SK-N-SH (cell line): ENCODE results near the gene TUBB4A. TPM values are rescaled to one million over a fixed set of nuclear protein-coding genes. Genes with fewer than 3 reads are reported as not detected.

Source experiments
- CTCF ChIA-PET: fragments of 300-600, 350-600 bp; formaldehyde crosslinking; extraction: SDS; loops from one replicate; lab custom pipeline; 2021; lab: Yijun Ruan, JAX
- POLR2A ChIA-PET: fragments of 350-600 bp; sonication (Branson Sonifier 250); formaldehyde crosslinking; extraction: SDS; loops from one replicate; lab custom pipeline; 2020; ENCODE audit warnings: antibody characterized with exemption, inconsistent platforms; lab: Yijun Ruan, JAX
- DNase-seq: peaks from one replicate; pipeline ENCODE4 v3.0.0; 2012
- H2AFZ ChIP-seq: fragments of 200-600 bp; sonication (generic); 2 replicates; pipeline ENCODE4 v1.8.1; 2016; ENCODE audit warnings: antibody characterized with exemption, mild to moderate bottlenecking, low read depth
- H3F3A ChIP-seq: fragments of 200-600 bp; sonication (generic); replicated peaks from 2 replicates; pipeline ENCODE3; 2016; ENCODE audit warnings: antibody characterized with exemption, mild to moderate bottlenecking; ENCODE audit not compliant: insufficient read depth
- H3K27ac ChIP-seq, 2 experiments: fragments of 200-500 bp in 1 of 2; fragments of 200-600 bp in 1 of 2; sonication (Bioruptor generic) in 1 of 2; sonication (generic), shearing (Covaris generic) in 1 of 2; 2 replicates each; pipeline versions ENCODE4 v1.5.1 to v1.6.1; 2014 to 2016; ENCODE audit warnings: low read depth in 2 of 2, inconsistent platforms in 1 of 2, low read length in 1 of 2, mild to moderate bottlenecking in 1 of 2, mixed read lengths in 1 of 2
- H3K27me3 ChIP-seq: fragments of 200-600 bp; sonication (generic), shearing (Covaris generic); 2 replicates; pipeline ENCODE4 v1.6.1; 2016; ENCODE audit warnings: mixed run types; ENCODE audit not compliant: insufficient read depth
- H3K36me3 ChIP-seq, 2 experiments: fragments of 200-500 bp in 1 of 2; fragments of 200-600 bp in 1 of 2; sonication (Bioruptor generic) in 1 of 2; sonication (generic) in 1 of 2; replicated peaks in 1 of 2; 2 replicates each; pipeline versions ENCODE3 to v1.5.1; 2014 to 2016; ENCODE audit warnings: low read length in 1 of 2, mild to moderate bottlenecking in 1 of 2; ENCODE audit not compliant: insufficient read depth in 2 of 2, control insufficient read depth in 1 of 2
- H3K4me1 ChIP-seq, 2 experiments: fragments of 200-500 bp in 1 of 2; fragments of 200-600 bp in 1 of 2; sonication (Bioruptor generic) in 1 of 2; sonication (generic), shearing (Covaris generic) in 1 of 2; 2 replicates each; pipeline versions ENCODE4 v1.5.1 to v1.6.1; 2014 to 2016; ENCODE audit warnings: low read depth in 1 of 2, low read length in 1 of 2, mixed run types in 1 of 2; ENCODE audit not compliant: insufficient read depth in 2 of 2, control insufficient read depth in 1 of 2
- H3K4me2 ChIP-seq: fragments of 200-600 bp; sonication (generic), shearing (Covaris generic); 2 replicates; pipeline ENCODE4 v1.6.1; 2017; ENCODE audit warnings: mixed run types
- H3K4me3 ChIP-seq, 2 experiments: fragments of 200-500 bp in 1 of 2; fragments of 200-600 bp in 1 of 2; sonication (Bioruptor generic) in 1 of 2; sonication (generic), shearing (Covaris generic) in 1 of 2; 2 replicates each; pipeline versions ENCODE4 v1.5.1 to v1.8.1; 2014 to 2016; ENCODE audit warnings: low read depth in 2 of 2, inconsistent platforms in 1 of 2, low read length in 1 of 2, mild to moderate bottlenecking in 1 of 2, mixed read lengths in 1 of 2, moderate library complexity in 1 of 2
- H3K79me2 ChIP-seq: fragments of 200-600 bp; sonication (generic); 2 replicates; pipeline ENCODE4 v1.8.1; 2017; ENCODE audit warnings: mild to moderate bottlenecking; ENCODE audit not compliant: insufficient read depth
- H3K9ac ChIP-seq: fragments of 200-600 bp; sonication (generic); 2 replicates; pipeline ENCODE4 v1.6.1; 2017; ENCODE audit warnings: mixed run types
- H3K9me2 ChIP-seq: fragments of 200-600 bp; sonication (generic); 2 replicates; pipeline ENCODE4 v1.6.1; 2017; ENCODE audit warnings: mixed run types
- H3K9me3 ChIP-seq: fragments of 200-600 bp; sonication (generic); 2 replicates; pipeline ENCODE4 v1.6.1; 2017; ENCODE audit warnings: mixed run types, mild to moderate bottlenecking, moderate library complexity
- H4K20me1 ChIP-seq: fragments of 200-600 bp; sonication (generic); 2 replicates; pipeline ENCODE4 v1.6.1; 2017; ENCODE audit warnings: mild to moderate bottlenecking, mixed run types; ENCODE audit not compliant: insufficient read depth
- CHD2 ChIP-seq: fragments of 150-350 bp; IDR thresholded peaks from 2 replicates; pipeline ENCODE4 v1.6.1; 2018; ENCODE audit warnings: low read length; ENCODE audit not compliant: partially characterized antibody
- EZH2phosphoT487 ChIP-seq: fragments of 200-600 bp; sonication (generic); IDR thresholded peaks from 2 replicates; pipeline ENCODE4 v1.6.1; 2017; ENCODE audit warnings: low read depth, mixed run types, mild to moderate bottlenecking, antibody characterized with exemption, moderate library complexity, borderline replicate concordance
- FOSL2 ChIP-seq: IDR thresholded peaks from 2 replicates; pipeline ENCODE4 v1.4.0; 2012; ENCODE audit warnings: low read depth, mild to moderate bottlenecking, moderate library complexity, borderline replicate concordance
- GATA2 ChIP-seq: sonication (generic); formaldehyde crosslinking; IDR thresholded peaks from 2 replicates; pipeline ENCODE4 v1.5.0; 2020; ENCODE audit warnings: mild to moderate bottlenecking, missing genetic modification reagents
- NFIC ChIP-seq: IDR thresholded peaks from 2 replicates; pipeline ENCODE4 v1.4.0; 2012; ENCODE audit warnings: borderline replicate concordance
- NRF1 ChIP-seq: IDR thresholded peaks from 2 replicates; pipeline ENCODE4 v1.6.1; 2012; ENCODE audit warnings: low read depth, mild to moderate bottlenecking, low read length
- PBX3 ChIP-seq: IDR thresholded peaks from 2 replicates; pipeline ENCODE4; 2012
- RCOR1 ChIP-seq: fragments of 150-350 bp; IDR thresholded peaks from 2 replicates; pipeline ENCODE4 v1.6.1; 2017; ENCODE audit warnings: antibody characterized with exemption, low read length
- RFX5 ChIP-seq: IDR thresholded peaks from 2 replicates; pipeline ENCODE4 v1.6.1; 2012; ENCODE audit warnings: mild to moderate bottlenecking, improper control_type of control experiment, low read length
- TEAD4 ChIP-seq: IDR thresholded peaks from 2 replicates; pipeline ENCODE4 v1.4.0; 2012; ENCODE audit warnings: mild to moderate bottlenecking, borderline replicate concordance; ENCODE audit not compliant: insufficient read depth
- WGBS: methylation state at CpG from one replicate; pipeline ENCODE4 v1.1.6; 2017; ENCODE audit warnings: low lambda C conversion rate; 5-methylcytosine and 5-hydroxymethylcytosine counted together
- polyA plus RNA-seq, 3 experiments: library from polyadenylated mRNA; depleted of rRNA; stranded (reverse); fragments of >200 nt; gene quantifications; 2 replicates each; pipeline ENCODE4 v1.2.3, GENCODE V29; 2012

TUBB4A gene
- polyA plus RNA-seq, 1 of the 3 experiments (the other 2 are of a cell fraction), result 4.5 TPM

GRCh38 chr19:6533000-6533328, 30.9 kb upstream of the TUBB4A start:
- POLR2A ChIA-PET, result no interaction called here
- peaks cover 22% of the 10 kb centered on the region for H3F3A ChIP-seq
- no peaks in the 10 kb centered on the region for H3K9me2 ChIP-seq
- peaks cover 14% of the 10 kb centered on the region for H3K79me2 ChIP-seq
- CTCF ChIA-PET, result interaction anchor here (1.1 kb wide), 1 partner anchor 10 kb away, joined by 4 read pairs; no protein-coding TSS in a partner anchor
- H2AFZ ChIP-seq, result no peak overlapping the region
- H3K4me3 ChIP-seq, result peak overlapping the region; percentile 10 to 69; a peak in 2 of 4 replicates
- no peak overlapping the region for H3K27ac ChIP-seq
- peaks cover 15% of the 10 kb centered on the region; the same call in 1 of the 2 replicates for H3K27me3 ChIP-seq
- TF ChIP-seq TEAD4 (no peak), EZH2phosphoT487 (no peak), FOSL2 (no peak), PBX3 (no peak), CHD2 (no peak), NFIC (no peak)
- TF ChIP-seq, all 33 proteins: peak for 0
- Histone ChIP-seq H3K36me3 (peaks cover 0 to 9% of the 10 kb centered on the region in 2 experiments), H3K9ac (no peak overlapping the region), H3K4me1 (no peaks in the 10 kb centered on the region; a peak in 1 of 4 replicates), H3K4me2 (peak overlapping the region; percentile 100; the same call in 1 of the 2 replicates), H4K20me1 (no peaks in the 10 kb centered on the region), H3K9me3 (no peaks in the 10 kb centered on the region)
- no peak for DNase-seq
- 9% methylated on average over 3 of the region's 3 CpGs for WGBS

- CTCF ChIA-PET, result interaction anchor here (1.1 kb wide), 1 partner anchor 10 kb away, joined by 4 read pairs; no protein-coding TSS in a partner anchor
- Histone ChIP-seq H4K20me1 (no peaks in the 10 kb centered on the region), H3K9ac (peak overlapping the region; percentile 89; the same call in 1 of the 2 replicates), H3K9me3 (no peaks in the 10 kb centered on the region), H3K4me3 (peak overlapping the region; percentile 41 to 69; a peak in 2 of 4 replicates), H3K27ac (no peak overlapping the region), H3K4me1 (no peaks in the 10 kb centered on the region; a peak in 1 of 4 replicates), H2AFZ (no peak overlapping the region), H3K4me2 (peak overlapping the region; percentile 100), H3K9me2 (no peaks in the 10 kb centered on the region), H3F3A (peaks cover 17% of the 10 kb centered on the region), H3K27me3 (peaks cover 15% of the 10 kb centered on the region; the same call in 1 of the 2 replicates), H3K79me2 (peaks cover 14% of the 10 kb centered on the region), H3K36me3 (peaks cover 0 to 8% of the 10 kb centered on the region in 2 experiments)
- POLR2A ChIA-PET, result no interaction called here
- TF ChIP-seq RFX5 (no peak), RCOR1 (no peak), NRF1 (no peak)
- DNase-seq, result no peak
- WGBS, result 8% methylated on average over 27 of the region's 31 CpGs
These were observed 30.3 kb upstream of the TUBB4A start for GRCh38 chr19:6532244-6532999.

- Histone ChIP-seq H3K4me3 (peak overlapping the region; percentile 41 to 69; a peak in 2 of 4 replicates), H3K27ac (no peak overlapping the region), H3K27me3 (peaks cover 15% of the 10 kb centered on the region; the same call in 1 of the 2 replicates), H2AFZ (no peak overlapping the region), H3F3A (peaks cover 11% of the 10 kb centered on the region), H3K9me3 (no peaks in the 10 kb centered on the region), H3K9ac (peak overlapping the region; percentile 89; the same call in 1 of the 2 replicates), H3K36me3 (peaks cover 0 to 3% of the 10 kb centered on the region in 2 experiments), H3K4me1 (no peaks in the 10 kb centered on the region; a peak in 1 of 4 replicates), H4K20me1 (no peaks in the 10 kb centered on the region), H3K4me2 (peak overlapping the region; percentile 100), H3K79me2 (peaks cover 14% of the 10 kb centered on the region), H3K9me2 (no peaks in the 10 kb centered on the region)
- no peak for DNase-seq
- ChIA-PET CTCF (interaction anchor here (1.1 kb wide), 1 partner anchor 9 kb away, joined by 4 read pairs; no protein-coding TSS in a partner anchor), POLR2A (no interaction called here)
- TF ChIP-seq GATA2 (CRISPR knock-in tag), result no peak
- no peak for TF ChIP-seq FOSL2
- no peak for TF ChIP-seq EZH2phosphoT487
- 35% methylated on average over 5 of the region's 5 CpGs for WGBS
These were observed 29.8 kb upstream of the TUBB4A start for GRCh38 chr19:6531956-6532243.
